Activated gamma-delta T cell treated with anti-CD3 and anti-CD28 coated beads, Interleukin-2, amount 50 U/mL, for 16 hours (primary cell): ENCODE measurements around the gene RGS12.

Experiments
- DNase-seq: peaks from one replicate; pipeline ENCODE4 v3.0.0-alpha.2; 2020; ENCODE audit warnings: low read depth

The RGS12 gene

GRCh38 chr4:3335385-3335784 lies 42.6 kb downstream of the RGS12 start:
- no peak for DNase-seq

- DNase-seq: no peak
Observed at GRCh38 chr4:3335982-3336381, 43.2 kb downstream of the RGS12 start.

DNA sequence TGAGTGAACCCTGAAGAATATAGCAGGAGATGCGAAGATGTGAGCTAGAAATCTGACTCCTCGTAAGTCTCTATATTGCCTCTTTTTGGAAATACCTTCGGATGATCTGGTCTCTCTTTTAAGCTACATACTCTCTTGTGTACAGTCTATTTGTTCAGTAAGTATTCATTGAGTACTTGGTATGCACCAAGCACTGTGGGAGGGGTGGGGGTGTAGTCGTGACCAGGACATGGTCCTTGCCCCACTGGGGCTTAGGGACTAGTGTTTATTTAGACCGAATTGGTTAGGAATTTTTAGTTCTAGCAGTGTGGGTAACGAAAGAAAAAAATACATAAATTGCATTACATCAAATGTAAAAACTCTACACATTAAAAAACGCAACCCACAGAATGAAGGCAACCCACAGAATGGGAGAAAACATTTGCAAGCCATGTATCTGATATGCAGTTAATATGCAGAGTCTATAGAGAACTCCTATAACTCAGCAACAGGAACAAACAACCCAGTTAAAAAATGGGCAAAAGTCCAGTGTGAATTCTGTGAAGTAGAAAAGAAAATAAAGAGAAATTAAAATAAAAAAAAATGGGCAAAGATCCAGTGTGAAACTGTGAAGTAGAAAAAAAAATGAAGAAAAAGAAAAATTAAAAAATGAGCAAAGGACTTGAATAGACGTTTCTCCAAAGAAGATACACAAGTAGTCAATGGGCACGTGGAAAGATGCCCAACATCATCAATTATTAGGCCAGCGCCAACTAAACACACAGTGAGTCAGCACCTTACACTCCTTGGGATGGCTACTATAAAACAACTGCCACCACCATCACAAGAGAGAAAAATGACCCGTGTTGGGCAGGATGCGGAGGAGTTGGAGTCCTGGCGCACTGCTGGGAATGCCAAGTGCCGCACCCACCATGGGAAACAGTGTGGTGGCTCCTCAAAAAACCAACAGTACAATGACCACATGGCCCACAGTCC lies 43.8 kb downstream of the RGS12 start:
- no peak for DNase-seq

- no peak for DNase-seq
Observed at GRCh38 chr4:3337357-3337732, 44.5 kb downstream of the RGS12 start.

DNA sequence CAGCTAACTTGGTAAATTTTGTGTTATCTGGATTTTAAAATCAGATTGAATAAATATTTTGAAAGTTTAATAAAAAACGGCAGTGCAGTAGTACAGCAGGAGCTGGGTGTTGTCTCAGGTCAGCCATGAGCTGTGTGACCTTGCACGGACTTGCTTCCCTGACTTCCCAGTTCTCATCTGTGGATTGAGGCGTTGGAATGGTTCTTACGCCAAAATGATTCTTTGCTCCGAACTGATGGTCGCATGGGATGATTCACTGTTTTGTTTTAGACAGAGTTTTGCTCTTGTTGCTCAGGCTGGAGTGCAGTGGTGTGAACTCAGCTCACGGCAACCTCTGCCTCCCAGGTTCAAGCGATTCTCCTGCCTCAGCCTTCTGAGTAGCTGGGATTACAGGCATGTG lies 45.0 kb downstream of the RGS12 start:
- no peak for DNase-seq

GRCh38 chr4:3338321-3338838 lies 45.6 kb downstream of the RGS12 start:
- no peak for DNase-seq

- no peak for DNase-seq
Observed at GRCh38 chr4:3338976-3339531, 46.2 kb downstream of the RGS12 start.

DNA sequence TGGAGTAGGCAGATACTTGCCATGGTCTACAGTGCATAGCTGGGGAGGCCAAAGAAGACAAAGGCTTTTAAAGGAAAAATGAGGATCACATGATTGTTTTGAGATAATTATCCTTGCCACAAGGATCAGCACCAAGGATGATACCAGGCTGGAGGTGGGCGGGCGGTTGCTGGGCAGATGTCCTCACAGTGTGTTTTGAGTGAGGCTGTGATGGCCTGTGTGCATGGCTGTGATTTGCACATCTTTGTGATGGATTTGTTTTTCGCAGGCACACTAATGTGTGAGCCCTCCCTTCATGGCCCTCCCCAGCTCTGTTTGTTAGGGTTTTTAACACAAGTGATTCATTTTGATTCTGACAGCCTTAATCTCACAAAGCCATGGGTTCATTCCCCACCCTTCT lies 46.8 kb downstream of the RGS12 start:
- DNase-seq: no peak

DNA sequence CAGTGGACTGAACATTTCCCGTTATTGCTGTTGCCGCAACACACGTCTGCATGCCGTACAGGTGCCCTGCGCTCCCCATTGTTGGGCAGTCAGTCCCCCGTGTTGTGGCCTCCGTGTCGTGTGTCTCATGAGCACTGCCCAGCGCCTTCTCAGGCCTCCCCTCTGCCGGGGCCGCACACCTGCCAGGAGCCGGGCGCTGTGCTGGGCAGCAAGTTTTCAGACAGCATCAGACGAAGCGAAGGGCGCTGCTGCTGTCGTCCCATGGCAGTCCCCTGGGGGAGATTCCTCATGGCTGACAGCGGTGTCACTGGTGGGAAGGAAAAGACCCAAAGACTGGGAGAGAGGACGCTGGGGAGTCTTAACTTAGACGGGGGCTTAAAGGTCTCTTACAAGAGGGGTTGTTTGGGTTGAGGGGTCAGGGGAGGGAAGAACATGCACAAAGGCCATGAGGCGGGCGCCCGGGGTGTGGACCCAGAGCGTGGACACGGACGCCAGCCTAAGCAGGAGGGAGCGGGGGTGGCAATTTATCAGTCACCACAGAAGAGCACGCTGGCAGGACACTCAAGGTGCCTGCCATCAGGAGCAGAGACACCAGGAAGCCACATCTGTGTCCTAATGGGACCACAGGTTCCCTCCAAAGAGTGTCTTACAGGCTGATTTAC lies 47.3 kb downstream of the RGS12 start:
- no peak for DNase-seq

- no peak for DNase-seq
Observed at GRCh38 chr4:3340700-3341083, 47.9 kb downstream of the RGS12 start.

GRCh38 chr4:3341760-3342159 lies 48.9 kb downstream of the RGS12 start:
- DNase-seq: no peak

DNA sequence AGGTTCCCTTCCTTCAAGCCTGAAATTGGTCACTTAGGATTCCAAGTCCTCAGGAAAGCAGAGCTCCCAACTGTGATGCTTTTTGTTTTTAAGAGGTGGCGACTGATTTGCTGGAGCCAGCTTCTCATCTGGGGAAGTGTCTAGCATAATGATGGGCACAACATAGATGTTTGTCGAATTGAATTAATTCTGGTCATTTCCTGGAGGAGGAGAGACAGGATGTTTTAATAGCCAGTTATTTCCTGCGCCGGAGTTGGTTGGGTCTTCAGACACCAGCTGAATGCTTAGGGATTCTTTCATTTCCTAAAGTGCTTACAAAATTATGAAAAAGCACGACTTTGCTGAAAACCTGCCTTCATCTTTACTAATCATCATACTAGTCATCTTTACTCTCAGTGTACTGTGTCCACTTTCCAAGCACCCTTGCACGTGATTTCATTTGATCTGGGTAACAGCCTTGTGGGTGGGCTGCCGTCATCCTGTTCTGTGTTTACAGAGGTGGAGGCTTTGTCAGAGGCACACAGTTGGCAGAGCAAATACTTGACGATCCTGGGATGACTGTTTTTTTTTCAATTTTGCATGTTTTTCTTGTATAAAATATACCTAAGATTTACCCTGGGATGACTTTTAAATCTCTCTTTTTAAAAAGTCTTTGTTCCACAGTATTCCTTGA lies 49.5 kb downstream of the RGS12 start:
- no peak for DNase-seq
